Panc1 (cell line): ENCODE results near the gene SH3RF2. TPM values are rescaled to one million over a fixed set of nuclear protein-coding genes. Genes with fewer than 3 reads are reported as not detected.

Experiments used
- ATAC-seq: fragments of 200-7000 bp; cut with Tn5 transposase; 2 replicates; pipeline ENCODE4 v1.9.1; 2020; ENCODE audit warnings: mild to moderate bottlenecking, moderate library complexity
- BruUV-seq: library from RNA; stranded (reverse); fragments of 400-500 nt; replicated peaks from 2 replicates; lab custom pipeline; 2021; lab: Mats Ljungman, UMichigan
- CTCF ChIA-PET: fragments of 300-600 bp; sonication (Branson Sonifier 250); formaldehyde crosslinking; loops from one replicate; lab custom pipeline; 2022; ENCODE audit warnings: antibody characterized with exemption; lab: Charles Lee
- POLR2A ChIA-PET: fragments of 300-600 bp; sonication (Branson Sonifier 250); formaldehyde crosslinking; loops from one replicate; lab custom pipeline; 2022; ENCODE audit warnings: antibody characterized with exemption; lab: Charles Lee
- DNase-seq: peaks from one replicate; pipeline ENCODE4 v3.0.0-alpha.2; 2010; ENCODE audit warnings: low read depth, low spot score
- H3K27ac ChIP-seq: 2 replicates; pipeline ENCODE4 v1.5.1; 2011; ENCODE audit warnings: mild to moderate bottlenecking, low read length, inconsistent platforms
- H3K27me3 ChIP-seq: fragments of 200-500 bp; sonication (Bioruptor generic); 2 replicates; pipeline ENCODE4 v1.6.0; 2014; ENCODE audit warnings: low read length, inconsistent platforms; ENCODE audit not compliant: control insufficient read depth, insufficient read depth
- H3K36me3 ChIP-seq: fragments of 200-500 bp; sonication (Bioruptor generic); 2 replicates; pipeline ENCODE4 v1.5.1; 2014; ENCODE audit warnings: inconsistent platforms, mild to moderate bottlenecking, low read length, moderate library complexity; ENCODE audit not compliant: control insufficient read depth, insufficient read depth
- H3K4me1 ChIP-seq: 2 replicates; pipeline ENCODE4 v1.5.1; 2011; ENCODE audit warnings: inconsistent platforms, mild to moderate bottlenecking, low read length, moderate library complexity; ENCODE audit not compliant: control insufficient read depth, insufficient read depth
- H3K4me3 ChIP-seq, 2 experiments: 2 replicates each; pipeline ENCODE4 v1.5.1; 2011 to 2012; ENCODE audit warnings: low read depth in 2 of 2, low read length in 2 of 2, mild to moderate bottlenecking in 2 of 2, inconsistent platforms in 1 of 2, moderate library complexity in 1 of 2
- H3K9me3 ChIP-seq: fragments of 200-500 bp; sonication (Bioruptor generic); 2 replicates; pipeline ENCODE4 v1.5.1; 2014; ENCODE audit warnings: low read depth, mild to moderate bottlenecking, inconsistent platforms, low read length, moderate library complexity; ENCODE audit not compliant: control insufficient read depth, insufficient read depth
- POLR2AphosphoS5 ChIP-seq: IDR thresholded peaks from 2 replicates; pipeline ENCODE4 v1.6.1; 2012; ENCODE audit warnings: mild to moderate bottlenecking, low read depth, low read length, moderate library complexity
- SIN3A ChIP-seq: IDR thresholded peaks from 2 replicates; pipeline ENCODE4 v1.6.1; 2012; ENCODE audit warnings: low read depth, mild to moderate bottlenecking, low read length, moderate library complexity, borderline replicate concordance; ENCODE audit not compliant: insufficient read depth
- TCF7L2 ChIP-seq: IDR thresholded peaks from 2 replicates; pipeline ENCODE4 v1.6.1; 2011; ENCODE audit warnings: mild to moderate bottlenecking, low read depth, low read length, inconsistent platforms
- in situ Hi-C: cut with HindIII; loops from 2 replicates; pipeline ENCODE4 v1.10.0; 2016; ENCODE audit warnings: low sequenced_read_pairs, low pct_unique_long_range_greater_than_20kb
- intact Hi-C: fragments of 100-400 bp; cut with micrococcal nuclease; formaldehyde crosslinking; loops from one replicate; pipeline ENCODE4 v1.10.0; 2022; ENCODE audit not compliant: unreplicated experiment
- total RNA-seq: library from RNA; stranded (reverse); gene quantifications from one replicate; pipeline ENCODE4 v1.2.1, GENCODE V29; 2021; ENCODE audit not compliant: unreplicated experiment
- TF ChIP-seq, protein P1 (sequence below): fragments of 450-650 bp; IDR thresholded peaks from 2 replicates; pipeline ENCODE4 v1.5.1; 2017; ENCODE audit warnings: mild to moderate bottlenecking
- TF ChIP-seq, protein P2 (sequence below), 2 experiments: IDR thresholded peaks; 2 replicates each; pipeline ENCODE4 v1.6.1; 2011 to 2012; ENCODE audit warnings: low read depth in 2 of 2, control low read depth in 1 of 2, low read length in 1 of 2, mild to moderate bottlenecking in 1 of 2, moderate library complexity in 1 of 2; ENCODE audit not compliant: insufficient read depth in 1 of 2

SH3RF2 gene
- total RNA-seq, 1 experiment from 2014 or later: 23.1 TPM

DNA sequence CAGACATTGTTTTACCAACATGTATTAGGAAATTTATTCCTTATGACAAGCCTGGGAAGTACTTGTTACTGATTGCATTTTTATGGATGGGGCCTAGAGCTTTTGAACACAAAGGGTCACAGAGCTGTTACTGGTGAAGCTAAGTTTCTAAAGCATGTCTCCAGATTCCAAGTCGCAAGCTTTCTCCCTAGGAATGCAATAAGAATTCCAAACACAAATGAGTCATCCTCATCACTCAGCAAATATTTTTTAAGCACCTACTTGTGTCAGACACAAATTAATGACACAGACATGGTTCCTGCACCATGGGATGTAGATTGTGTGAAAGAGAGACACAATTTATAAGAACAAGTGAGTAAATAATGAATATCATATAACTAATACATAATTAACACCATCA, 11.0 kb upstream of the SH3RF2 start:
- no TSS peak for BruUV-seq
- intact Hi-C loops: no loop called here
- Histone ChIP-seq H3K9me3 (no peaks in the 10 kb centered on the region), H3K4me1 (peaks cover 35% of the 10 kb centered on the region), H3K27ac (peak overlapping the region; percentile 94), H3K36me3 (no peaks in the 10 kb centered on the region), H3K27me3 (no peaks in the 10 kb centered on the region), H3K4me3 (no peak overlapping the region)
- ChIA-PET POLR2A (no interaction called here), CTCF (no interaction called here)
- TF ChIP-seq, protein P1, sequence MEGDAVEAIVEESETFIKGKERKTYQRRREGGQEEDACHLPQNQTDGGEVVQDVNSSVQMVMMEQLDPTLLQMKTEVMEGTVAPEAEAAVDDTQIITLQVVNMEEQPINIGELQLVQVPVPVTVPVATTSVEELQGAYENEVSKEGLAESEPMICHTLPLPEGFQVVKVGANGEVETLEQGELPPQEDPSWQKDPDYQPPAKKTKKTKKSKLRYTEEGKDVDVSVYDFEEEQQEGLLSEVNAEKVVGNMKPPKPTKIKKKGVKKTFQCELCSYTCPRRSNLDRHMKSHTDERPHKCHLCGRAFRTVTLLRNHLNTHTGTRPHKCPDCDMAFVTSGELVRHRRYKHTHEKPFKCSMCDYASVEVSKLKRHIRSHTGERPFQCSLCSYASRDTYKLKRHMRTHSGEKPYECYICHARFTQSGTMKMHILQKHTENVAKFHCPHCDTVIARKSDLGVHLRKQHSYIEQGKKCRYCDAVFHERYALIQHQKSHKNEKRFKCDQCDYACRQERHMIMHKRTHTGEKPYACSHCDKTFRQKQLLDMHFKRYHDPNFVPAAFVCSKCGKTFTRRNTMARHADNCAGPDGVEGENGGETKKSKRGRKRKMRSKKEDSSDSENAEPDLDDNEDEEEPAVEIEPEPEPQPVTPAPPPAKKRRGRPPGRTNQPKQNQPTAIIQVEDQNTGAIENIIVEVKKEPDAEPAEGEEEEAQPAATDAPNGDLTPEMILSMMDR: no peak
- TF ChIP-seq SIN3A (no peak), POLR2AphosphoS5 (peak; percentile 66; the same call in 1 of the 2 replicates), TCF7L2 (peak; percentile 82)
- TF ChIP-seq, protein P2, sequence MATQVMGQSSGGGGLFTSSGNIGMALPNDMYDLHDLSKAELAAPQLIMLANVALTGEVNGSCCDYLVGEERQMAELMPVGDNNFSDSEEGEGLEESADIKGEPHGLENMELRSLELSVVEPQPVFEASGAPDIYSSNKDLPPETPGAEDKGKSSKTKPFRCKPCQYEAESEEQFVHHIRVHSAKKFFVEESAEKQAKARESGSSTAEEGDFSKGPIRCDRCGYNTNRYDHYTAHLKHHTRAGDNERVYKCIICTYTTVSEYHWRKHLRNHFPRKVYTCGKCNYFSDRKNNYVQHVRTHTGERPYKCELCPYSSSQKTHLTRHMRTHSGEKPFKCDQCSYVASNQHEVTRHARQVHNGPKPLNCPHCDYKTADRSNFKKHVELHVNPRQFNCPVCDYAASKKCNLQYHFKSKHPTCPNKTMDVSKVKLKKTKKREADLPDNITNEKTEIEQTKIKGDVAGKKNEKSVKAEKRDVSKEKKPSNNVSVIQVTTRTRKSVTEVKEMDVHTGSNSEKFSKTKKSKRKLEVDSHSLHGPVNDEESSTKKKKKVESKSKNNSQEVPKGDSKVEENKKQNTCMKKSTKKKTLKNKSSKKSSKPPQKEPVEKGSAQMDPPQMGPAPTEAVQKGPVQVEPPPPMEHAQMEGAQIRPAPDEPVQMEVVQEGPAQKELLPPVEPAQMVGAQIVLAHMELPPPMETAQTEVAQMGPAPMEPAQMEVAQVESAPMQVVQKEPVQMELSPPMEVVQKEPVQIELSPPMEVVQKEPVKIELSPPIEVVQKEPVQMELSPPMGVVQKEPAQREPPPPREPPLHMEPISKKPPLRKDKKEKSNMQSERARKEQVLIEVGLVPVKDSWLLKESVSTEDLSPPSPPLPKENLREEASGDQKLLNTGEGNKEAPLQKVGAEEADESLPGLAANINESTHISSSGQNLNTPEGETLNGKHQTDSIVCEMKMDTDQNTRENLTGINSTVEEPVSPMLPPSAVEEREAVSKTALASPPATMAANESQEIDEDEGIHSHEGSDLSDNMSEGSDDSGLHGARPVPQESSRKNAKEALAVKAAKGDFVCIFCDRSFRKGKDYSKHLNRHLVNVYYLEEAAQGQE (IDR thresholded peaks at IDR 0.05; ENCODE audit: insufficient read depth in 1 of 2, low read depth in 2 of 2, low read length in 1 of 2): no peak
- ATAC-seq: peak; percentile 97
- DNase-seq: no peak
- in situ Hi-C loops: no loop called here

DNA sequence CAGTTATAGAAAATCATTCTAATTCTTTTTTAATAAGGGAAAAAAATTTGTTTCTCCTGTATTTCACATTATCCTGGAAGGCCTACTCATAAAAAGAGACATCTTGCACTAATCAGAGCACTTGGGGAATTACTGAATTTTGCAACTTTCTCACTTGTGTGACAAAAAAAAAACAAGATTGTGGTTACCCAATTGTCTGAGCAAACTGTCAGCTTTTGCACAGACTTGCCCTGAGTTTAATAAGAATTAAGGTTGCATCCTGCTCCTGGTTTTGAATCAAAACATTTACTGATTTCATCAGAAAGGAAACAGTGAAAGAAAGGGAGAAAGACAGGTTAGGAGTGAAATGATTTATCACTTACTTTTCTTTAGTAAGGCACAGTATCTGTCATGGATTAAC, 10.6 kb upstream of the SH3RF2 start:
- no peak for DNase-seq
- POLR2A ChIA-PET: interaction anchor here (0.6 kb wide), 1 partner anchor 19 kb away, joined by 3 read pairs; no protein-coding TSS in a partner anchor
- TF ChIP-seq POLR2AphosphoS5 (no peak), SIN3A (no peak), TCF7L2 (no peak)
- TF ChIP-seq, protein P1: no peak
- TF ChIP-seq, protein P2 (IDR thresholded peaks at IDR 0.05; ENCODE audit: insufficient read depth in 1 of 2, low read depth in 2 of 2, low read length in 1 of 2): no peak
- CTCF ChIA-PET: no interaction called here
- no peak for ATAC-seq
- Histone ChIP-seq H3K27ac (peak overlapping the region; percentile 94), H3K9me3 (no peaks in the 10 kb centered on the region), H3K27me3 (no peaks in the 10 kb centered on the region), H3K4me3 (no peak overlapping the region), H3K4me1 (peaks cover 35% of the 10 kb centered on the region), H3K36me3 (no peaks in the 10 kb centered on the region)
- in situ Hi-C loops (no loop called here), intact Hi-C loops (no loop called here)
- no TSS peak for BruUV-seq
